Cerebellar cortex (tissue), 1 donor: ENCODE results near the gene FDXR.

Experiments used
- DNase-seq: peaks from one replicate; pipeline ENCODE4 v3.0.0-alpha.2; 2015; ENCODE audit warnings: low spot score

Gene FDXR

GRCh38 chr17:74833501-74834377, 39.1 kb downstream of the FDXR start:
- peak; percentile 87 for DNase-seq

- DNase-seq, result no peak
Measured at GRCh38 chr17:74832421-74832820, 40.4 kb downstream of the FDXR start.

GRCh38 chr17:74831444-74832146, 41.2 kb downstream of the FDXR start:
- no peak for DNase-seq

GRCh38 chr17:74830861-74831260, 41.9 kb downstream of the FDXR start:
- no peak for DNase-seq

- peak; percentile 58 for DNase-seq
Measured at GRCh38 chr17:74827800-74828199, 45.0 kb downstream of the FDXR start.

- DNase-seq, result no peak
Measured at GRCh38 chr17:74825952-74826719, 46.7 kb downstream of the FDXR start.

GRCh38 chr17:74824961-74825627, 47.7 kb downstream of the FDXR start:
- DNase-seq, result no peak

- no peak for DNase-seq
Measured at GRCh38 chr17:74822939-74823367, 49.8 kb downstream of the FDXR start.

GRCh38 chr17:74822335-74822938, 50.4 kb downstream of the FDXR start:
- no peak for DNase-seq

- DNase-seq, result no peak
Measured at GRCh38 chr17:74821655-74822334, 51.0 kb downstream of the FDXR start.

- DNase-seq, result no peak
Measured at GRCh38 chr17:74819801-74820436, 52.9 kb downstream of the FDXR start.

GRCh38 chr17:74818291-74818938, 54.4 kb downstream of the FDXR start:
- no peak for DNase-seq

GRCh38 chr17:74816905-74817620, 55.7 kb downstream of the FDXR start:
- peak; percentile 71 for DNase-seq

- DNase-seq, result no peak
Measured at GRCh38 chr17:74815550-74816370, 57.0 kb downstream of the FDXR start.

- DNase-seq, result no peak
Measured at GRCh38 chr17:74815067-74815466, 57.7 kb downstream of the FDXR start.

- DNase-seq, result no peak
Measured at GRCh38 chr17:74814453-74814852, 58.3 kb downstream of the FDXR start.
